Activated CD8-positive, alpha-beta T cell treated with anti-CD3 and anti-CD28 coated beads, Interleukin-2, amount 10 ng/mL, durations not matched to agents 7 days and 5 days (primary cell): ENCODE results near the gene MYBPH. TPM values are rescaled to one million over a fixed set of nuclear protein-coding genes. Genes with fewer than 3 reads are reported as not detected.

Source experiments
- ATAC-seq: fragments of 150-1000 bp; cut with Tn5 transposase; one replicate; pipeline ENCODE4 v1.10.0; 2021; ENCODE audit warnings: moderate library complexity
- CTCF ChIA-PET: fragments of 350-600 bp; sonication (Branson Sonifier 250); formaldehyde crosslinking; loops from one replicate; lab custom pipeline; 2021; ENCODE audit warnings: antibody characterized with exemption; lab: Charles Lee
- POLR2A ChIA-PET: fragments of 350-600 bp; sonication (Branson Sonifier 250); formaldehyde crosslinking; loops from one replicate; lab custom pipeline; 2021; ENCODE audit warnings: antibody characterized with exemption; lab: Charles Lee
- DNase-seq: peaks from one replicate; pipeline ENCODE4 v3.0.0-alpha.2; 2020
- H3K27ac Mint-ChIP-seq: one replicate; pipeline ENCODE4 v1.8.0; 2021; ENCODE audit warnings: mild to moderate bottlenecking, mixed read lengths
- H3K27me3 Mint-ChIP-seq: one replicate; pipeline ENCODE4 v1.8.0; 2021; ENCODE audit warnings: low read depth, mixed read lengths
- H3K36me3 Mint-ChIP-seq: one replicate; pipeline ENCODE4 v1.8.0; 2021; ENCODE audit warnings: low read depth, mixed read lengths
- H3K4me1 Mint-ChIP-seq: one replicate; pipeline ENCODE4 v1.8.0; 2021; ENCODE audit warnings: low read depth, mixed read lengths
- H3K4me3 Mint-ChIP-seq: one replicate; pipeline ENCODE4 v1.8.0; 2021; ENCODE audit warnings: mild to moderate bottlenecking, mixed read lengths
- H3K9me3 Mint-ChIP-seq: one replicate; pipeline ENCODE4 v1.8.0; 2022; ENCODE audit warnings: mixed read lengths; ENCODE audit not compliant: insufficient read depth
- total RNA-seq, 2 experiments: library from RNA; stranded (reverse); gene quantifications; one replicate each; pipeline ENCODE4 v1.2.3, GENCODE V29; 2021

Gene MYBPH
- not detected for total RNA-seq

- Mint-ChIP-seq H3K4me1 (no peaks in the 10 kb centered on the region), H3K9me3 (no peaks in the 10 kb centered on the region), H3K36me3 (no peaks in the 10 kb centered on the region), H3K4me3 (no peak within 1 kb of the TSS), H3K27ac (no peak within 1 kb of the TSS), H3K27me3 (no peaks in the 10 kb centered on the region)
- ATAC-seq (no peak), DNase-seq (no peak)
- ChIA-PET POLR2A (no interaction called here), CTCF (interaction anchor here (1.7 kb wide), 1 partner anchor 136 kb away, joined by 7 read pairs; no protein-coding TSS in a partner anchor)
Measured at GRCh38 chr1:203175237-203175826, at the start of gene MYBPH. Gene MYBPH (minus strand): TSS chr1:203175826. CDS start chr1:203175755, 71 bp downstream.

DNA sequence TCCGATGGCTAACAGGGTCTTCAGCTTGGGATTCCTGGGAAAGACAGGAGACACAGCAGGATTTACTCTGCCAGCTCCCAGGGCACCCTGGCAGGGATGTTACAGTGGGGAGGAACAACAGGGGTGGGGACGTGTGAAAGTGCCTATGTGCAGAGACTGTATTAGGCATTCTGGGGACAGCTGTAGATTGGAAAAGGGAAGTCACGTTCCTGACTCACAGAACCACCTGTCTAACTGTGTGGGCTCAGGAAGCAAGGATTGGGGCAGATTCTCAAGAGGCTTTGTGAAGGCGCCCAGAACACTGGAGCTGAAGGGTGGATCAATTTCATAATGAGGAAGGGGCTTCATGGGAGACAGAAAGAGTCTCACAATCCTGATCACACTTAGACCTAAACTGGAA, 49.4 kb upstream of the MYBPH start:
- H3K27ac Mint-ChIP-seq = no peak overlapping the region
- ATAC-seq = no peak

DNA sequence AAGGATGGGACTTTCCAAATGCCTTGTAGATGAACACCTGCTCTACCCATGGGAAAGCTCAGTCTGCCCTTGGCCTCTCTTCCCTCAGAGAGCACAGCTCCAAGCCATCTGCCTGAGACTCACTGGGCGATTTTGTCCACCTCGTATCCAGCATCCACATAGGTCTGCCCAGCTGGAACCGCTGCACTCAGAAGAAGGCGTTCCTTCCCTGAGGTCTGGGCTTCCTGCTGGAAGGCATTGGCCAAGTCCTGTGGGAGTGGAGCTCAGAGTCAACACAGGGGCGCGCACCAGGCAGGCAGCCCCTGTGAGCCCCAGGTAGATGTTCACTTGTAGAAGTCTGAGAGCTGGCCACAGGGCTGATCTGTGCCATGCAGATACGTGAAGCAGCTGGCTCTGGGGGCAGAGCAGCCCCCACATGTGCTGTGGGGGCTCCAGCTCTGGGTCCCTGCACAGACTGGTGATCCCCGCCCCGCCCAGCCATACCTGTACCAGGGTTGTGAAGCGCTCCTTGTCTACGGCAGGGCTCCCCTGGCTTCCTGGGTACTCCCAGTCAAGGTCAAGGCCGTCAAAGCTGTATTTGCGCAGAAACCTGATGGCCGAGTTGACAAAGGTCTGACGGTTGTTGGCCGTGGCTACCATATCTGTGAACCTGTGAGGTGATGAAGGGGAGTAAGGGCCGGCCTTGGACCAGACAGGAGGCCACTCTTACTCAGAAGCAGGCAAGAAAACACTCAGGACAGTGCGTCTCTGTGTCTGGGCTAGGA, 47.6 kb upstream of the MYBPH start:
- H3K27ac Mint-ChIP-seq = no peak overlapping the region
- H3K9me3 Mint-ChIP-seq = no peaks in the 10 kb centered on the region
- CTCF ChIA-PET = no interaction called here
- H3K27me3 Mint-ChIP-seq = peaks cover 4% of the 10 kb centered on the region
- no peaks in the 10 kb centered on the region for H3K4me1 Mint-ChIP-seq
- POLR2A ChIA-PET = no interaction called here
- no peaks in the 10 kb centered on the region for H3K36me3 Mint-ChIP-seq
- DNase-seq (no peak), ATAC-seq (no peak)
- H3K4me3 Mint-ChIP-seq = no peak overlapping the region

More for the DNA sequence above, 49.4 kb upstream of the MYBPH start:
- no peak for DNase-seq
- no peaks in the 10 kb centered on the region for H3K4me1 Mint-ChIP-seq
- no peak overlapping the region for H3K4me3 Mint-ChIP-seq
- no peaks in the 10 kb centered on the region for H3K36me3 Mint-ChIP-seq
- POLR2A ChIA-PET = no interaction called here
- CTCF ChIA-PET = interaction anchor here (1.9 kb wide), 1 partner anchor 9 kb away, joined by 7 read pairs; no protein-coding TSS in a partner anchor
- H3K27me3 Mint-ChIP-seq = peaks cover 2% of the 10 kb centered on the region
- no peaks in the 10 kb centered on the region for H3K9me3 Mint-ChIP-seq

DNA sequence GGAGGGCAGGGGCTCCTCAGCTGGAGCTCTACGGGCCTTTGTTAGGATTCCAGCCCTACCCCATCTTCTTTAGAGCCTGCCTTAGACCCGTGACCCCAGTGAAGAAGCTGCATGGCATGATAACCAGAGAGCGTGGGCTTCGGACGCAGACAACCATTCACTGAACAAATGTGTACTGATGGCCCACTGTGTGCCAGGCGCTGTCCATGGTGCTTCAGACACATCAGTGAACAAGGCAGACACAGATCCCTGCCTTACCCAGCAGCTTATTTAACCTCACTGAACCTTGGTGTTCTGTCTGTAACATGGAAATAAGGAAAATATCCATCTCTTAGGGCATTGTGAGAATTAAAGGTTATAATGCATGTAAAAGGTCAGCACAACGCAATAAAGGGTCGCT, 44.3 kb upstream of the MYBPH start:
- ATAC-seq (no peak), DNase-seq (no peak)
- H3K27me3 Mint-ChIP-seq = peaks cover 5% of the 10 kb centered on the region
- H3K36me3 Mint-ChIP-seq = no peaks in the 10 kb centered on the region
- POLR2A ChIA-PET = no interaction called here
- H3K27ac Mint-ChIP-seq = no peak overlapping the region
- CTCF ChIA-PET = interaction anchor here (1.1 to 8.4 kb wide), 2 partner anchors 48 to 180 kb away, joined by 3 to 116 read pairs; no protein-coding TSS in a partner anchor
- H3K4me1 Mint-ChIP-seq = no peaks in the 10 kb centered on the region
- no peak overlapping the region for H3K4me3 Mint-ChIP-seq
- no peaks in the 10 kb centered on the region for H3K9me3 Mint-ChIP-seq

- CTCF ChIA-PET = interaction anchor here (1.1 to 8.4 kb wide), 3 partner anchors 48 to 179 kb away, joined by 3 to 116 read pairs (median 51); no protein-coding TSS in a partner anchor
- no peaks in the 10 kb centered on the region for H3K9me3 Mint-ChIP-seq
- ATAC-seq (no peak), DNase-seq (no peak)
- POLR2A ChIA-PET = no interaction called here
- H3K4me3 Mint-ChIP-seq = no peak overlapping the region
- H3K27ac Mint-ChIP-seq = no peak overlapping the region
- no peaks in the 10 kb centered on the region for H3K4me1 Mint-ChIP-seq
- H3K36me3 Mint-ChIP-seq = no peaks in the 10 kb centered on the region
- peaks cover 5% of the 10 kb centered on the region for H3K27me3 Mint-ChIP-seq
Measured at GRCh38 chr1:203219171-203219570, 43.5 kb upstream of the MYBPH start.

- POLR2A ChIA-PET = no interaction called here
- Mint-ChIP-seq H3K27ac (no peak overlapping the region), H3K27me3 (peaks cover 5% of the 10 kb centered on the region), H3K36me3 (no peaks in the 10 kb centered on the region), H3K4me3 (no peak overlapping the region), H3K9me3 (no peaks in the 10 kb centered on the region), H3K4me1 (no peaks in the 10 kb centered on the region)
- ATAC-seq (no peak), DNase-seq (no peak)
- CTCF ChIA-PET = interaction anchor here (0.9 to 8.4 kb wide), 9 partner anchors 11 to 178 kb away, joined by 3 to 116 read pairs (median 4); no protein-coding TSS in a partner anchor
Measured at GRCh38 chr1:203217668-203218067, 42.0 kb upstream of the MYBPH start.

DNA sequence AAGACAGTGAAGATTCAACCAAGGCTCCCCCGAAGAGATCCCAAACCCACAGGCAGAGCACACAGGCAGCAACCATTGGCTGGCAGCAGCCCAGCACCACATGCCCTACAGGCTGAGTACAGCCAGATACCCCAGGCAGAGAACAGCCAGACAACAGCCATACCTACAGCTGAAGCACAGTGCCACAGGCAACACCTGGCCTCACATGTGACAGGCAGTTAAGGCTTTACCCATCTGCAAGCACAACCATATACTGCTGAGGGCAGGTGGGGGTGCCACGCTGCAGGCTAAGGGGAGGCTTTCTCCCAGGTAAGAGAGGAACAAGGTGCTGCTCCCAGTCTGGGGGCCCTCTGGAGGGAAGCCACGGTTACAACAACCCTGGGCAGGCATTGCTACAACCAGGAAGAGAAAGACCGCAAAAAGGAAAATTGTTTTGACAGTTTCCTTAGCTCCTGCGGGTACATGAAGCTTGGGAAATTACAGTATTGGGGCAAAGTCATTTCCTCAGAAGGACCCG, 41.6 kb upstream of the MYBPH start:
- Mint-ChIP-seq H3K9me3 (no peaks in the 10 kb centered on the region), H3K27me3 (peaks cover 5% of the 10 kb centered on the region), H3K27ac (no peak overlapping the region), H3K4me3 (no peak overlapping the region), H3K4me1 (no peaks in the 10 kb centered on the region), H3K36me3 (no peaks in the 10 kb centered on the region)
- CTCF ChIA-PET = interaction anchor here (0.8 to 8.4 kb wide), 16 partner anchors 10 to 187 kb away, joined by 3 to 116 read pairs (median 4); no protein-coding TSS in a partner anchor
- no peak for DNase-seq
- POLR2A ChIA-PET = no interaction called here
- ATAC-seq = no peak

DNA sequence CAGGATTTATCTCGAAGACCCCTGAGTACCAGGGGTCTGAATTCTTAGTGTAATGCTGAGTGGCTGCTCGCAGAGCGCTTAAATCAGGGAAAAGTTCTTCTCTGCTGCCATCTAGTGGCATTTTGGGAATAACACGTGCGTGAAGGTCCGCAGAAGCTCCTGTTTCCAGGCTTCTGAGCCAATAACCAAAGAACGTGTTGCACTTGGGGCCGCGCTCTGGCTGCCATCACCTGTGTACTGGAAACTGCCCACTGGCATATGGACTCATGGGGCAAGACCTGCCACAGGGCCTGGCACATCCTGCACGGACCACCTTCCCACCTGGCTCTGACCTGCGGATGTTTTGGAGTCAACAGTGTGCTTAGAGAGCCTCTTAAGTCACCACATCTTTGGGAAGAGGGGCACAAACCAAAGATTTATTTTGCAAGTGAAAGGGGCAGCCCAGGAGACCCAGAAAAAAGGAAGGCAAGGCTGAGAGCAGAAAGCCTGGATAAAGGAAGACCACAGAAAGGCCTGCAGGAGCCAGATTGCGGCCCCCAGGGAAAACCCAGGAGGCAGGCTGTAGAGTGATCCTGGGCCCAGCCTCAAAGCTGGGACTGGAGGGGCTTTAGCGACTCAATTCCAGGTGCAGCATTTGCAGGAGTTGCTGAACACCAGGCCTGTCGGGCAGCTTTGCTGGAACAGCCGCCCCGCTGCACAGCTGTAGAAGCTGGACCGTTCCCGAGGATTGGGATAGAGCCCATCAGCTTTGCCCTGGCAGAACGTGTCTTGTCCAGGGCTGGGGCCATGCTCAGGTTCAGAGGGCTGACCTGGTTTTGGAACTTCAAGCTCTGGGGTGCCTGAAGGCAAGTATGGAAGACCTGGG, 40.9 kb upstream of the MYBPH start:
- Mint-ChIP-seq H3K27me3 (peaks cover 5% of the 10 kb centered on the region), H3K27ac (no peak overlapping the region), H3K4me1 (no peaks in the 10 kb centered on the region), H3K4me3 (no peak overlapping the region), H3K36me3 (no peaks in the 10 kb centered on the region), H3K9me3 (no peaks in the 10 kb centered on the region)
- CTCF ChIA-PET = interaction anchor here (0.6 to 8.4 kb wide), 34 partner anchors 8 to 346 kb away, joined by 3 to 116 read pairs (median 4); no protein-coding TSS in a partner anchor
- ATAC-seq (peak; percentile 75), DNase-seq (peak; percentile 70)
- POLR2A ChIA-PET = no interaction called here

- ChIA-PET CTCF (interaction anchor here (0.9 to 8.4 kb wide), 23 partner anchors 9 to 290 kb away, joined by 3 to 116 read pairs (median 4); no protein-coding TSS in a partner anchor), POLR2A (no interaction called here)
- Mint-ChIP-seq H3K4me3 (no peak overlapping the region), H3K27me3 (peaks cover 5% of the 10 kb centered on the region), H3K36me3 (no peaks in the 10 kb centered on the region), H3K4me1 (no peaks in the 10 kb centered on the region), H3K27ac (no peak overlapping the region), H3K9me3 (no peaks in the 10 kb centered on the region)
- ATAC-seq (no peak), DNase-seq (no peak)
Measured at GRCh38 chr1:203215573-203215972, 39.9 kb upstream of the MYBPH start.

GRCh38 chr1:203214871-203215270, 39.2 kb upstream of the MYBPH start:
- ATAC-seq (no peak), DNase-seq (no peak)
- Mint-ChIP-seq H3K36me3 (no peaks in the 10 kb centered on the region), H3K27ac (no peak overlapping the region), H3K4me3 (no peak overlapping the region), H3K9me3 (no peaks in the 10 kb centered on the region), H3K4me1 (no peaks in the 10 kb centered on the region), H3K27me3 (peaks cover 10% of the 10 kb centered on the region)
- CTCF ChIA-PET = interaction anchor here (0.7 to 8.4 kb wide), 9 partner anchors 8 to 529 kb away, joined by 3 to 116 read pairs (median 12); no protein-coding TSS in a partner anchor
- POLR2A ChIA-PET = no interaction called here

DNA sequence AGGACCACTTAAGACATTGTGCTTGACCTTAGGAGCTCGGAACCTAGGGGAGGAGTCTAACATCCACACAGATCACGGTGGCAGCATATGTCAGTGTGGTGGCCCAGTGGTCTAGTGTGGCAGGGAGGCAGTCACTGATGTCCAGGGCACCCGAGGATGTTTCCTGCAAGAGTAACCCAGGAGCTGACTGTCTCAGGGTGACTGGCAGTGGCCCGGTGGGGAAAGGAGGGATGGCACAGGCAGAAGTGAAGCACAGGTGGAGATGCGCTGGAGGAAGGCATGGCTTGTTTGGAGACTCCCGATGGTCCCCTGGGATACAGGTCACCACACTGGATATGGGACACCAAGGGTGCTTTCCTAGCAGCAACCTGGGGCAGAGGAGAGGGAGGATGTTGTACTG, 37.5 kb upstream of the MYBPH start:
- CTCF ChIA-PET = interaction anchor here (2.0 to 2.1 kb wide), 2 partner anchors 54 to 173 kb away, joined by 7 to 12 read pairs; no protein-coding TSS in a partner anchor
- POLR2A ChIA-PET = no interaction called here
- DNase-seq (no peak), ATAC-seq (no peak)
- H3K4me3 Mint-ChIP-seq = no peak overlapping the region
- no peaks in the 10 kb centered on the region for H3K36me3 Mint-ChIP-seq
- H3K9me3 Mint-ChIP-seq = no peaks in the 10 kb centered on the region
- H3K4me1 Mint-ChIP-seq = no peaks in the 10 kb centered on the region
- peaks cover 12% of the 10 kb centered on the region for H3K27me3 Mint-ChIP-seq
- no peak overlapping the region for H3K27ac Mint-ChIP-seq
